ENCODE data around the gene ANKRD33B.

GRCh38 chr5:10521466-10522223 lies 42.2 kb upstream of the ANKRD33B start:
- peak; percentile 55 to 73 (median 61) for TF ChIP-seq CTCF (IDR thresholded peaks at IDR 0.05 in 2 of 3, conservative IDR thresholded peaks at IDR 0.05 in 1 of 3; ENCODE audit: insufficient read depth in 2 of 3, low read depth in 1 of 3, low read length in 3 of 3)
- TF ChIP-seq FOXM1 (IDR thresholded peaks at IDR 0.05; ENCODE audit: low read depth): no peak
- no peak for TF ChIP-seq FOXM1 (CRISPR knock-in tag; IDR thresholded peaks at IDR 0.05; ENCODE audit: low read depth)
- TF ChIP-seq NR2C2 (CRISPR knock-in tag; IDR thresholded peaks at IDR 0.05): no peak
- no peak for TF ChIP-seq NR2C2 (tag; IDR thresholded peaks at IDR 0.05)

All from K562 (cell line).